Measurements from ENCODE around the gene ITGB3.

GRCh38 chr17:47330548-47330947 lies 76.9 kb downstream of the ITGB3 start:
- TF ChIP-seq SIN3A (IDR thresholded peaks at IDR 0.05; ENCODE audit: borderline replicate concordance, insufficient read depth, low read length) (no peak), POLR2AphosphoS5 (IDR thresholded peaks at IDR 0.05; ENCODE audit: low read depth, low read length) (no peak)
